Cardiac muscle cell (in vitro differentiated cells and primary cell): Measurements from ENCODE around the gene MGMT. TPM values are rescaled to one million over a fixed set of nuclear protein-coding genes. Genes with fewer than 3 reads are reported as not detected.

Experiments
- DNase-seq, 2 donors: peaks; one replicate each; pipeline versions ENCODE4 v3.0.0 to v3.0.0-alpha.2; 2010 to 2017; ENCODE audit warnings: low read depth in 1 of 2, low spot score in 1 of 2
- H3K27ac ChIP-seq: fragments of 200-600 bp; sonication (generic); 2 replicates; pipeline ENCODE4 v1.5.1; 2016
- H3K27me3 ChIP-seq: fragments of 200-600 bp; sonication (generic); 2 replicates; pipeline ENCODE4 v1.6.0; 2016; ENCODE audit warnings: control low read depth
- H3K36me3 ChIP-seq: fragments of 200-600 bp; sonication (generic); 2 replicates; pipeline ENCODE4 v1.5.1; 2016; ENCODE audit warnings: control low read depth
- H3K4me1 ChIP-seq: fragments of 200-600 bp; sonication (generic); 2 replicates; pipeline ENCODE4 v1.8.1; 2017; ENCODE audit warnings: low read depth, mild to moderate bottlenecking, mixed run types
- H3K4me3 ChIP-seq: fragments of 200-600 bp; sonication (generic); 2 replicates; pipeline ENCODE4 v1.5.1; 2016; ENCODE audit warnings: mild to moderate bottlenecking
- H3K9me3 ChIP-seq: fragments of 200-600 bp; sonication (generic); 2 replicates; pipeline ENCODE4 v1.5.1; 2017; ENCODE audit warnings: low read depth, mild to moderate bottlenecking, control low read depth
- CTCF ChIP-seq: IDR thresholded peaks from 2 replicates; pipeline ENCODE4 v1.5.1; 2012; ENCODE audit warnings: low read depth, mild to moderate bottlenecking, low read length
- polyA plus RNA-seq: library from polyadenylated mRNA; unstranded; fragments of >200 nt; fragmentation: Nextera tagmentation; extraction: Ambion mirVana; gene quantifications from 2 replicates; pipeline ENCODE4 v1.2.1, GENCODE V29; 2016
- total RNA-seq: library from RNA; depleted of rRNA; stranded (reverse); fragments of >200 nt; gene quantifications from 2 replicates; pipeline ENCODE4 v1.2.3, GENCODE V29; 2016

MGMT gene
- total and polyA plus RNA-seq, 2 experiments from 2014 or later: 21.8 to 28.0 TPM

- no peak for TF ChIP-seq CTCF
- no peaks in the 10 kb centered on the region for H3K27me3 ChIP-seq
- H3K36me3 ChIP-seq: no peaks in the 10 kb centered on the region
- DNase-seq: no peak
- H3K9me3 ChIP-seq: no peaks in the 10 kb centered on the region
- H3K4me3 ChIP-seq: no peak overlapping the region
- H3K27ac ChIP-seq: no peak overlapping the region
- H3K4me1 ChIP-seq: no peaks in the 10 kb centered on the region
Observed at GRCh38 chr10:129696636-129697035, 229.6 kb downstream of the MGMT start.

GRCh38 chr10:129697463-129698247 lies 230.6 kb downstream of the MGMT start:
- Histone ChIP-seq H3K4me1 (no peaks in the 10 kb centered on the region), H3K9me3 (no peaks in the 10 kb centered on the region), H3K27ac (no peak overlapping the region), H3K36me3 (no peaks in the 10 kb centered on the region), H3K4me3 (no peak overlapping the region), H3K27me3 (no peaks in the 10 kb centered on the region)
- no peak for TF ChIP-seq CTCF
- no peak for DNase-seq

- no peak overlapping the region for H3K4me3 ChIP-seq
- no peaks in the 10 kb centered on the region for H3K4me1 ChIP-seq
- no peak for DNase-seq
- TF ChIP-seq CTCF: no peak
- H3K36me3 ChIP-seq: no peaks in the 10 kb centered on the region
- H3K27ac ChIP-seq: no peak overlapping the region
- H3K27me3 ChIP-seq: no peaks in the 10 kb centered on the region
- no peaks in the 10 kb centered on the region for H3K9me3 ChIP-seq
Observed at GRCh38 chr10:129699722-129700340, 232.8 kb downstream of the MGMT start.

- DNase-seq: no peak
- TF ChIP-seq CTCF: no peak
- no peaks in the 10 kb centered on the region for H3K9me3 ChIP-seq
- no peak overlapping the region for H3K27ac ChIP-seq
- no peak overlapping the region for H3K4me3 ChIP-seq
- no peaks in the 10 kb centered on the region for H3K36me3 ChIP-seq
- H3K27me3 ChIP-seq: no peaks in the 10 kb centered on the region
- H3K4me1 ChIP-seq: no peaks in the 10 kb centered on the region
Observed at GRCh38 chr10:129702605-129703004, 235.6 kb downstream of the MGMT start.

GRCh38 chr10:129703287-129704137 lies 236.5 kb downstream of the MGMT start:
- H3K9me3 ChIP-seq: no peaks in the 10 kb centered on the region
- H3K36me3 ChIP-seq: no peaks in the 10 kb centered on the region
- TF ChIP-seq CTCF: no peak
- H3K4me3 ChIP-seq: no peak overlapping the region
- no peak overlapping the region for H3K27ac ChIP-seq
- no peak for DNase-seq
- H3K4me1 ChIP-seq: no peaks in the 10 kb centered on the region
- no peaks in the 10 kb centered on the region for H3K27me3 ChIP-seq
